Subcutaneous abdominal adipose tissue (tissue), 5 donors: ENCODE data around the gene KLF11.
A peak's percentile ranks its signal among the peaks of the same experiment; 100 is the strongest.
"Not testable (repeated sequence)": the region's sequence is repeated elsewhere in the genome, so short reads cannot be mapped to it uniquely, and the experiment has no call there.

Source experiments
- H3K27ac ChIP-seq: one replicate; pipeline ENCODE4 v1.7.0; 2013; ENCODE audit warnings: low read depth, mild to moderate bottlenecking, inconsistent platforms, low read length, moderate library complexity
- H3K27me3 ChIP-seq, 5 donors: one replicate each; pipeline ENCODE4 v1.7.0; 2013; ENCODE audit warnings: low read length in 5 of 5, inconsistent platforms in 1 of 5; ENCODE audit not compliant: control insufficient read depth in 5 of 5, insufficient read depth in 4 of 5
- H3K36me3 ChIP-seq, 5 donors: one replicate each; pipeline ENCODE4 v1.7.0; 2013; ENCODE audit warnings: low read length in 5 of 5; ENCODE audit not compliant: control insufficient read depth in 5 of 5, insufficient read depth in 5 of 5
- H3K4me1 ChIP-seq, 5 donors: one replicate each; pipeline ENCODE4 v1.7.0; 2013; ENCODE audit warnings: low read length in 5 of 5, mild to moderate bottlenecking in 3 of 5, moderate library complexity in 1 of 5; ENCODE audit not compliant: control insufficient read depth in 5 of 5, insufficient read depth in 5 of 5
- H3K4me3 ChIP-seq, 5 donors: one replicate each; pipeline ENCODE4 v1.7.0; 2013; ENCODE audit warnings: low read length in 5 of 5, low read depth in 1 of 5
- H3K9ac ChIP-seq, 5 donors: one replicate each; pipeline ENCODE4 v1.7.0; 2013; ENCODE audit warnings: low read length in 5 of 5, mild to moderate bottlenecking in 4 of 5, moderate library complexity in 3 of 5
- H3K9me3 ChIP-seq, 5 donors: one replicate each; pipeline ENCODE4 v1.7.0; 2013; ENCODE audit warnings: low read length in 5 of 5; ENCODE audit not compliant: control insufficient read depth in 5 of 5
- donor health status: healthy.
- donor health status: healthy.
- donor health status: healthy.
- donor health status: healthy.
- donor health status: healthy.

Gene KLF11

DNA sequence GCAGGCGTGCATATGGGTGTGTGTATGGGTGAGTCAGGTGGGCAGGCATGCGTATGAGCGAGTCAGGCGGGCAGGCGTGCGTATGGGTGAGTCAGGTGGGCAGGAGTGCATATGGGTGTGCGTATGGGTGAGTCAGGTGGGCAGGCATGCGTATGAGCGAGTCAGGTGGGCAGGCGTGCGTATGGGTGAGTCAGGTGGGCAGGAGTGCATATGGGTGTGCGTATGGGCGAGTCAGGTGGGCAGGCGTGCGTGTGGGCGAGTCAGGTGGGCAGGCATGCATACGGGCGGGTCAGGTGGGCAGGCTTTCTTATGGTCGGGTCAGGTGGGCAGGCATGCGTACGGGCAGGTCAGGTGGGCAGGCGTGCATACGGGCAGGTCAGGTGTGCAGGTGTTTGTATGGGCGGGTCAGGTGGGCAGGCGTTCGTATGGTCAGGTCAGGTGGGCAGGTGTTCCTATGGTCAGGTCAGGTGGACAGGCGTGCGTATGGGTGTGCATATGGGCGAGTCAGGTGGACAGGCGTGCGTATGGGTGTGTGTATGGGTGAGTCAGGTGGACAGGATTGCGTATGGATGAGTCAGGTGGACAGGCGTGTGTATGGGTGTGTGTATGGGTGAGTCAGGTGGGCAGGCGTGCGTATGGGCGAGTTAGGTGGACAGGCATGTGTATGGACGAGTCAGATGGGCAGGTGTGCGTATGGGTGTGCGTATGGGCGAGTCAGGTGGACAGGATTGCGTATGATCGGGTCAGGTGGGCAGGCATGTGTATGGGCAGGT, 28.7 kb upstream of the KLF11 start:
- Histone ChIP-seq H3K36me3 (no peaks in the 10 kb centered on the region), H3K27me3 (no peaks in the 10 kb centered on the region), H3K9ac (no peak overlapping the region), H3K27ac (no peak overlapping the region), H3K4me3 (no peak overlapping the region), H3K4me1 (peaks cover 12 to 53% (median 33%) of the 10 kb centered on the region in 5 donors), H3K9me3 (peaks cover 0 to 5% (median 3%) of the 10 kb centered on the region in 5 donors)

DNA sequence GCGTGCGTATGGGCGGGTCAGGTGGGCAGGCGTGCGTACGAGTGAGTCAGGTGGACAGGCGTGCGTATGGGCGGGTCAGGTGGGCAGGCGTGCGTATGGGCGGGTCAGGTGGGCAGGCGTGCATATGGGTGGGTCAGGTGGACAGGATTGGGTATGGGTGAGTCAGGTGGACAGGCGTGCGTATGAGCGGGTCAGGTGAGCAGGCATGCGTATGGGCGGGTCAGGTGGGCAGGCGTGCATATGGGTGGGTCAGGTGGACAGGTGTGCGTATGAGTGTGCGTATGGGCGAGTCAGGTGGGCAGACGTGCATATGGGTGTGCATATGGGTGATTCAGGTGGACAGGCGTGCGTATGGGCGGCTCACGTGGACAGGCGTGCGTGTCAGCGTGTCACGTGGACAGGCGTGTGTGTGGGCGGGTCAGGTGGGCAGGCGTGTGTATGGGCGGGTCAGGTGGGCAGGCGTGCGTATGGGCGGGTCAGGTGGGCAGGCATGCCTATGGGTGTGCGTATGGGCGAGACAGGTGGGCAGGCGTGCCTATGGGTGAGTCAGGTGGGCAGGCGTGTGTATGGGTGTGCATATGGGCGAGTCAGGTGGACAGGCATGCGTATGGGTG, 27.9 kb upstream of the KLF11 start:
- H3K27me3 ChIP-seq, H3K9me3 ChIP-seq, H3K27ac ChIP-seq: not testable (repeated sequence)

DNA sequence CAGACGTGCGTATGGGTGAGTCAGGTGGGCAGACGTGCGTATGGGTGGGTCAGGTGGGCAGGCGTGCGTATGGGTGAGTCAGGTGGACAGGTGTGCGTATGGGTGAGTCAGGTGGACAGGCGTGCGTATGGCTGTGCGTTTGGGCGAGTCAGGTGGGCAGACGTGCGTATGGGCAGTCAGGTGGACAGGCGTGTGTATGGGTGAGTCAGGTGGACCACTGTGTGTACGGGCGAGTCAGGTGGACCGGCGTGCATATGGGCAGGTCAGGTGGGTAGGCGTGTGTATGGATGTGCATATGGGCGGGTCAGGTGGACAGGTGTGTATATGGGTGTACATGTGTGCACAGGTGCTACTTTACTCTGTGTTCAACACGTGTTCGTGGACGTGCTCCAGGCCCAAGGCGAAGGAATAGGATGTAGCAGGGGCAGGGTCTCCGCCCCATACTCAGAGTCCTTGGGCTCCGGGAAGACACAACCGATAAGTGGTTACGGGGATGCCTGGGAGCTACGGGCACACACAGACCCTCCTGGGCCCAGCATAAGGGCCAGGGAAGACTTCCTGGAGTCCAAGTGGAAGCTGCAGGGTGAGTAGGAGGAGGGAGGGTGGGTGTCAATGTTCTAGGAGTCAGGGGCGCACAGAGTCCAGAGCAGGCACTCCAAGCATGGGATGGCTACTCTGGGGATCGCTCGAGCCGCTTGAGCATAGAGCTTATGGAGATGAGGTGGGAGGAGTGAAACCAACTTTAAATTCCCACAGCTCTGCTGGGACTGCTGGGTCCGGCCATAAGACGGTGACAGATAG, 27.1 kb upstream of the KLF11 start:
- Histone ChIP-seq H3K4me3 (no peak overlapping the region), H3K27me3 (no peaks in the 10 kb centered on the region), H3K9me3 (peaks cover 0 to 5% (median 3%) of the 10 kb centered on the region in 5 donors), H3K36me3 (no peaks in the 10 kb centered on the region), H3K9ac (no peak overlapping the region), H3K27ac (no peak overlapping the region), H3K4me1 (peaks cover 7 to 45% (median 23%) of the 10 kb centered on the region in 5 donors)

More for the DNA sequence above, 27.9 kb upstream of the KLF11 start:
- H3K9ac ChIP-seq, H3K4me3 ChIP-seq, H3K36me3 ChIP-seq: not testable (repeated sequence)
- peaks cover 7 to 52% (median 29%) of the 10 kb centered on the region in 5 donors for H3K4me1 ChIP-seq

DNA sequence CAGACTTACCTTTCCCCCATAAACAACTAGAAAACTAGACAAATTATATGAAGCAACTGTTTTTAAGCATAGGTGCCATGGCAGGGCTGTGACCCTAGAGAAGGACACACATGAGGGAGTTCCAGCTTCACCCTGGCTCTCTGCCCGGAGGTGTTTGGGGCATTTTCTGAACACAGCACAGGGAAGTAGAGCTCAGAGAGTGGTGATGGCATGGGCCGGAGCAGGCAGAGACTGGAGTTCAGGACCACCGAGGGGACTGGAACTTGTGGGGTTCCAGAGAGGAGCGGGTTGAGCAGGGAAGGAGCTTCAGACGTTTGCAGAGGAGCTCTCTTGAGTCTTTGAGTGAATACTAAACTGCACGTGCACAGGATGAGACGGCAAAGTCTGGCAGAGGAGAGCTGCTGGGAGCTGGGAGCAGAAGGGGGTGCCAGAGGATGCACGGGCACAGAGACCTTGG, 26.5 kb upstream of the KLF11 start:
- no peak overlapping the region for H3K9ac ChIP-seq
- peaks cover 7 to 38% (median 23%) of the 10 kb centered on the region in 5 donors for H3K4me1 ChIP-seq
- peak overlapping the region; percentile 84 for H3K27ac ChIP-seq
- peaks cover 0 to 5% (median 3%) of the 10 kb centered on the region in 5 donors for H3K9me3 ChIP-seq
- no peak overlapping the region for H3K4me3 ChIP-seq
- no peaks in the 10 kb centered on the region for H3K27me3 ChIP-seq
- no peaks in the 10 kb centered on the region for H3K36me3 ChIP-seq

DNA sequence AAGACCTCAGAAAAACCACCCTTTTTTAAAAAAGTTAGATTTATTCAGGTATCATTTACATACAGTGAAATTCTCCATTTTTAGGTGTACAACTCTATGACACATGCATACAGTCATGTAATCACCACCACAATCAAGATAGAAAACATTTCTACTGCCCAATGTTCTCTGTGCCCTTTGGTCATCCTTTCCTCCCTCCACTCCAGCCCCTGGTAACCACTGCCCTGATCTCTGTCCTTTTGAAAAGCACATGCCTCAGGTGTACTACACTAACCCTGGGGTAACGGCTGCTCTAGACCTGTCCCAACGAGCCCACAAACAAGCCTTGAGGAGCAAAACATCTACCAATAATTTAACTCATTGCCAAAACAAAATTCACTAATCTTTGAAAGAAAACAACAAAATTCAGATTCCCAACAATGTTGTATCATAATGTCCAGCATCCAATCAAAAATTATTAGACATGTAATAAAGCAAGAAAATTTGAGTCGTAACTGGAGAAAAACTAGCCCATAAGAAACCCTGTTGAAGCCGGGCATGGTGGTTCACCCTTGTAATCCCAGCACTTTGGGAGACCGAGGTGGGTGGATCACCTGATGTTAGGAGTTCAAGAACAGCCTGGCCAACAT, 25.9 kb upstream of the KLF11 start:
- Histone ChIP-seq H3K4me3 (no peak overlapping the region), H3K9me3 (peaks cover 0 to 5% (median 3%) of the 10 kb centered on the region in 5 donors), H3K27ac (peak overlapping the region; percentile 84), H3K27me3 (no peaks in the 10 kb centered on the region), H3K9ac (no peak overlapping the region), H3K4me1 (peaks cover 7 to 36% (median 22%) of the 10 kb centered on the region in 5 donors), H3K36me3 (no peaks in the 10 kb centered on the region)

DNA sequence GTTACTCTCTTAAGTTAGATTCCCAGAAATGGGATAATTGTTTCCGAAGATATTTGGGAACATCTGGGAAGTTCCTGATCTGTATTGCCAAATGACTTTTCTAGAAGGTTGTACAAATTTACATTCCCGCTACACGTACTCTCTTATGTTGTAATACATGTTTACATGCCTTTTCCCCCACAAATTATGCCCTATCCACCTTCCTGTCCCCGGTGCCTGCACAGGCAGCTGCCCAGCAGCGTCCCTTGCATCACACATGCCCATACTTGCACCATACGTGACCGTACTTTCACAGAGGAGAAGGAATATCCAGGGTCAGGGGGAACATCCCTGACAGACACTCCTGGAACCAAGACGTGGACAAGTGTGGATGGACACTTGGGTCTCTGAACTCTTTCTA, 24.2 kb upstream of the KLF11 start:
- H3K27me3 ChIP-seq, result no peaks in the 10 kb centered on the region
- H3K9ac ChIP-seq, result peak overlapping the region in 3 of 5 donors; percentile 24 to 56 (median 49)
- peaks cover 7 to 36% (median 20%) of the 10 kb centered on the region in 5 donors for H3K4me1 ChIP-seq
- H3K4me3 ChIP-seq, result no peak overlapping the region
- H3K36me3 ChIP-seq, result no peaks in the 10 kb centered on the region
- peaks cover 0 to 5% (median 3%) of the 10 kb centered on the region in 5 donors for H3K9me3 ChIP-seq
- peak overlapping the region; percentile 84 for H3K27ac ChIP-seq

DNA sequence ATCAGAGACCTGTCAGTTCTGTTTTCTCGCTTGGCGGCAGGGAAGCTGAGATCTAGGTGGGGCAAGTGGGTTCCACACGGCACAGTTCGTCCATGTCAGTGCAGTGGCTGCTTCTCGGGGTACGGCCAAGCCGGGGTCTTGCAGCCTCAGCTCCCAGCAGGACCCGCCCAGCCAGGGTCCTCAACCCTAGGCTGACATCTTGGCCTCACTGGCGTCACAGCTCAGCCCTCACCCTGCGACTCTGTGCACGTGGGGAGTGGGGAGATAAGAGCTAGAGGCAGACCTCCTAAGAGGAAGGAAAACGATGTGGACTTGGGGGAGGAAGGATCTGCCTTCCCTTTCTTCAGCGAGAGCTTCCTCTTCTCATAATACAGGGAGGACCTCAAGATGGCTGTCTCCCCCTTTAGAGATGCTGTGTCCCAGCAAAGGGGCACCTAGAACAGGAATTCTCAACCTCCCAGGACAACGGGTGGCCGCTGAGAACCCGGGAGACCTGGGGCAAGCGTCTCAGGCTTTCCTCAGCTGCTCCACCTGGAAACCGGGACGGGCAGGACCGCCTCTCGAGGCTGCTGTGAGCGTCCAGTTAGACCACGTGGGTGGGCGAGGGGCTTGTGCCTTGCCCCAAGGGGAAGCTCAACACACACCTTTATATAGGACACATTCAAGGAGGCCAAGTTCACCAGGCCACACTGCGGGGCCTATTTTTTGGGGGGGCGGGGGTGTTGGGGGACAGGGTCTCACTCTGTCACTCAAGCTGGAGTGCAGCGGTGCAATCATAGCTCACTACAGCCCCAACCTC, 23.5 kb upstream of the KLF11 start:
- H3K4me3 ChIP-seq, result no peak overlapping the region
- peaks cover 0 to 5% (median 3%) of the 10 kb centered on the region in 5 donors for H3K9me3 ChIP-seq
- no peaks in the 10 kb centered on the region for H3K36me3 ChIP-seq
- H3K9ac ChIP-seq, result peak overlapping the region in 3 of 5 donors; percentile 24 to 56 (median 49)
- H3K27ac ChIP-seq, result peak overlapping the region; percentile 84
- no peaks in the 10 kb centered on the region for H3K27me3 ChIP-seq
- peaks cover 7 to 36% (median 20%) of the 10 kb centered on the region in 5 donors for H3K4me1 ChIP-seq

DNA sequence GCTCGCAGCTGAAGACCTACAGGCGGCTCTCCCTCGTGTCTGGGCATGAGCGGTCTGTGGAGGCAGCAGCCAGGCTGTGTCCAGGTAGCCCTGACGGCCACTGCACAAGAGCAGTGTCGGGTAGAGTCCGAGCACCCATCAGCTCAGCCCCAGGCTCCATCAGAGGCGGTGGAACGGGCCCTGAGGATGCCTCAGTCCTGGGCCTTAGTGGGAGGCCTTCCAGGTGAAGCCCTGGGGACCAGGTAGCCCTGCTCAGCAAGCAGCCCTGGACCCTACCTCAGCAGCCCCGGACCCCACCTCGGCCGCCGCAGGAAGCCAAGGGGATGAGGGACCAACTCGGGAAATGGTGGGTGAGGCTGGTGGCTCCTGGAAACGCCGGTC, 21.3 kb upstream of the KLF11 start:
- H3K27me3 ChIP-seq, result no peaks in the 10 kb centered on the region
- H3K36me3 ChIP-seq, result no peaks in the 10 kb centered on the region
- no peak overlapping the region for H3K4me3 ChIP-seq
- H3K4me1 ChIP-seq, result peaks cover 9 to 25% (median 11%) of the 10 kb centered on the region in 5 donors
- H3K9me3 ChIP-seq, result peaks cover 0 to 5% (median 3%) of the 10 kb centered on the region in 5 donors
- no peak overlapping the region for H3K9ac ChIP-seq
- H3K27ac ChIP-seq, result no peak overlapping the region

DNA sequence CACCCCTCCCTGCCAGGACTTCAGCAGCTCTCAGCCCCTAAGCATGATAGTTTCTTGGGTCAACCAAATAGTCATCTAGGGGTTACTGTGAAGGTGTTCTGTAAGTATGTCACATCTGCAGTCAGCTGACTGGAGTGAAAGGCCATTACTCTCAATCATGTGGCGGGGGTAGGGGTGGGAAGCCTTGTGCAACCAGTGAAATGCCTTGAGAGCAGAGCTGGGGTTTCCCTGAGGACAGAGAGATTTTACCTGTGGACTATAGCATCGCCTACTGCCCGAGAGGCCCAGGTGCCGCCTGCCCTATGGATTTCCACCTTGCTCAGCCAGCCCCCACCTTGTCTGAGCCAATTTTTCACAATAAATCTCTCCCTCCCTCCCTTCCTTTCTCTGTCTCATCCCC, 20.9 kb upstream of the KLF11 start:
- Histone ChIP-seq H3K36me3 (no peaks in the 10 kb centered on the region), H3K4me3 (no peak overlapping the region), H3K9me3 (peaks cover 0 to 2% (median under 1%) of the 10 kb centered on the region in 5 donors), H3K4me1 (peaks cover 13 to 28% (median 14%) of the 10 kb centered on the region in 5 donors), H3K27ac (no peak overlapping the region), H3K9ac (no peak overlapping the region), H3K27me3 (no peaks in the 10 kb centered on the region)
